Right atrium auricular region (tissue), 2 donors: Measurements from ENCODE around the gene F2RL1. TPM values are rescaled to one million over a fixed set of nuclear protein-coding genes. Genes with fewer than 3 reads are reported as not detected.
"Not testable (repeated sequence)": the region's sequence is repeated elsewhere in the genome, so short reads cannot be mapped to it uniquely, and the experiment has no call there.

ENCODE experiments used
- DNase-seq: peaks from one replicate; pipeline ENCODE4 v3.0.0-alpha.2; 2019; ENCODE audit warnings: low spot score
- H3K27ac ChIP-seq, 2 donors: fragments of 200-600 bp; sonication (generic); 1 replicate in 1 of 2; 2 replicates in 1 of 2; pipeline ENCODE4 v1.5.1; 2016 to 2019
- H3K27me3 ChIP-seq, 2 donors: fragments of 200-600 bp; sonication (generic); one replicate each; pipeline versions ENCODE4 v1.5.1 to v1.6.0; 2017 to 2019
- H3K36me3 ChIP-seq: fragments of 200-600 bp; sonication (generic); one replicate; pipeline ENCODE4 v1.5.1; 2016
- H3K4me1 ChIP-seq, 2 donors: fragments of 200-600 bp; sonication (generic); one replicate each; pipeline versions ENCODE4 v1.5.1 to v1.6.0; 2017 to 2019
- H3K4me3 ChIP-seq, 2 donors: fragments of 200-600 bp; sonication (generic); 1 replicate in 1 of 2; 2 replicates in 1 of 2; pipeline ENCODE4 v1.5.1; 2017 to 2019; ENCODE audit warnings: mild to moderate bottlenecking in 1 of 2, moderate library complexity in 1 of 2
- H3K9me3 ChIP-seq, 2 donors: fragments of 200-600 bp; sonication (generic); one replicate each; pipeline ENCODE4 v1.5.1; 2019
- total RNA-seq, 2 donors: library from RNA; depleted of rRNA; stranded (reverse); fragments of >200 nt; gene quantifications; one replicate each; pipeline ENCODE4 v1.1.0, GENCODE V29; 2016
- TF ChIP-seq, protein P1 (sequence below), 2 donors: fragments of 200-600 bp; sonication (generic); IDR thresholded peaks; one replicate each; pipeline ENCODE4 v1.5.1; 2019; ENCODE audit warnings: antibody characterized with exemption in 2 of 2

F2RL1 gene
- total RNA-seq, 2 donors from 2014 or later, result 3.1 to 10.6 TPM

DNA sequence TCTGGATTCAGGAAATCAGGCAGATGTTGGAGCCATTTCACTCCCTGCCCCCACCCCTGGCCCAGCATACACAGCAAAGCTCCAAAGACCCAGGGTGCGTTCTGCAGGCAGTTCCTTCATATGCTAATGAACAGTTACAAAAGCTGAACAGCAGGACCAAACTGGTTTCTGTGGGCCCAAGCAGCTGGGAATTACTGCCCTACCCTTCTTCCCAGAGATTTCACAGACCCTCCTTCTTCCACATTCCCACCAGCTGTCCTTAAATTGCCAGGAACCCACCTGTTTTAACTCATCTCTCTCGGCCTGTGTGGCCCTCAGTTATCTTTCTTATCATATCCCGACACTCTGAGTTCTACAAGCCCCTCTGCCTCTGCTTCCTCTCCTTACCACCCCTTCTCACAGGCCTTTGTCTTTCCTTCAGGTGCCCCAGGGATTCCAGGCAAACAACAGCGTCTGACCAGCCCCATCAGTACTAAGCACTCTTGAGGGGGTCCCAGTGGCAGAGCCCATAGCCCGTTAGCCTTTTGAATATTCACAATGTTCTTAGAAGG is 10.6 kb upstream of the F2RL1 start:
- no peaks in the 10 kb centered on the region for H3K9me3 ChIP-seq
- no peaks in the 10 kb centered on the region for H3K36me3 ChIP-seq
- TF ChIP-seq, protein P1, sequence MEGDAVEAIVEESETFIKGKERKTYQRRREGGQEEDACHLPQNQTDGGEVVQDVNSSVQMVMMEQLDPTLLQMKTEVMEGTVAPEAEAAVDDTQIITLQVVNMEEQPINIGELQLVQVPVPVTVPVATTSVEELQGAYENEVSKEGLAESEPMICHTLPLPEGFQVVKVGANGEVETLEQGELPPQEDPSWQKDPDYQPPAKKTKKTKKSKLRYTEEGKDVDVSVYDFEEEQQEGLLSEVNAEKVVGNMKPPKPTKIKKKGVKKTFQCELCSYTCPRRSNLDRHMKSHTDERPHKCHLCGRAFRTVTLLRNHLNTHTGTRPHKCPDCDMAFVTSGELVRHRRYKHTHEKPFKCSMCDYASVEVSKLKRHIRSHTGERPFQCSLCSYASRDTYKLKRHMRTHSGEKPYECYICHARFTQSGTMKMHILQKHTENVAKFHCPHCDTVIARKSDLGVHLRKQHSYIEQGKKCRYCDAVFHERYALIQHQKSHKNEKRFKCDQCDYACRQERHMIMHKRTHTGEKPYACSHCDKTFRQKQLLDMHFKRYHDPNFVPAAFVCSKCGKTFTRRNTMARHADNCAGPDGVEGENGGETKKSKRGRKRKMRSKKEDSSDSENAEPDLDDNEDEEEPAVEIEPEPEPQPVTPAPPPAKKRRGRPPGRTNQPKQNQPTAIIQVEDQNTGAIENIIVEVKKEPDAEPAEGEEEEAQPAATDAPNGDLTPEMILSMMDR (IDR thresholded peaks at IDR 0.05), result no peak
- H3K27me3 ChIP-seq, result no peaks in the 10 kb centered on the region
- H3K4me1 ChIP-seq, result no peaks in the 10 kb centered on the region
- no peak overlapping the region for H3K4me3 ChIP-seq
- DNase-seq, result no peak
- peak overlapping the region in 1 of 2 donors; percentile 29 for H3K27ac ChIP-seq

DNA sequence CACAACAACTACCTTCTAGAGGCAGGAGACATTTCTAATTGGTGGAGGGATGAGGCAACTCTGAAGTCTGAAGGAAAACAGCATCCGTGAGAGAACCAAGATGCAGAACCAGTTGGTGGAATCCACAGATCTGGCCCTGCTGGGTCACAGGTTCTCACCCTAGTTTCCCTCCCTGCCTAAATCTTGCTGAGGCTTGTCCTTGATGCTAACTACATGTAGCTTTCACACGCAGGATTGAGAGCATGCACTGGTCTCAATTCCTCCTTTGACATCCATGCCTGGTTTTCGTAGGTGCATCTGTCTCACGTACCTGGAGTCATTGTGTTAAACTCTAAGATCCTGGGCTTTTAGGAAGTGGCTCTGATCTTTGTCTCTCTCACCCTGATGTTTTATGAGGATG is 9.7 kb upstream of the F2RL1 start:
- H3K27me3 ChIP-seq, result no peaks in the 10 kb centered on the region
- H3K36me3 ChIP-seq, result no peaks in the 10 kb centered on the region
- TF ChIP-seq, protein P1 (IDR thresholded peaks at IDR 0.05), result no peak
- no peak overlapping the region for H3K4me3 ChIP-seq
- no peak overlapping the region for H3K27ac ChIP-seq
- H3K9me3 ChIP-seq, result no peaks in the 10 kb centered on the region
- DNase-seq, result no peak
- no peaks in the 10 kb centered on the region for H3K4me1 ChIP-seq

DNA sequence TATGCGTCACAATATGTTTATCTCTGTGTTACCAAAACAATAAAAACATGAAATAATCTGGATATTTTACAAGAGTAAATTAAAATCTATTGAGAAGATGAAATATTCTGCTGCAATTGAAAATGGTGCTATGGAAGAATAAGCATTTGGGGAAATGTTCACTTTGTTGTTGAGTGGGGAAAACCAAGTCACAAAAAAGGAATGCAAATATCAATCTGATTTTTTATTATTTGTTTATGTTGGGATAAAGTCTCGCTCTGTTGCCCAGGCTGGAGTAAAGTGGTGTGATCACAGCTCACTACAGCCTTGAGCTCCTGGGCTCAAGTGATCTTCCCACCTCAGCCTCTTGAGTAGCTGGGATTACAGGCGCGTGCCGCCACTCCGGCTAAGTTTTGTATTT is 8.6 kb upstream of the F2RL1 start:
- no peaks in the 10 kb centered on the region for H3K27me3 ChIP-seq
- no peaks in the 10 kb centered on the region for H3K36me3 ChIP-seq
- H3K4me3 ChIP-seq, result no peak overlapping the region
- no peak overlapping the region for H3K27ac ChIP-seq
- TF ChIP-seq, protein P1 (IDR thresholded peaks at IDR 0.05), result no peak
- H3K4me1 ChIP-seq, result no peaks in the 10 kb centered on the region
- H3K9me3 ChIP-seq, result no peaks in the 10 kb centered on the region
- no peak for DNase-seq

DNA sequence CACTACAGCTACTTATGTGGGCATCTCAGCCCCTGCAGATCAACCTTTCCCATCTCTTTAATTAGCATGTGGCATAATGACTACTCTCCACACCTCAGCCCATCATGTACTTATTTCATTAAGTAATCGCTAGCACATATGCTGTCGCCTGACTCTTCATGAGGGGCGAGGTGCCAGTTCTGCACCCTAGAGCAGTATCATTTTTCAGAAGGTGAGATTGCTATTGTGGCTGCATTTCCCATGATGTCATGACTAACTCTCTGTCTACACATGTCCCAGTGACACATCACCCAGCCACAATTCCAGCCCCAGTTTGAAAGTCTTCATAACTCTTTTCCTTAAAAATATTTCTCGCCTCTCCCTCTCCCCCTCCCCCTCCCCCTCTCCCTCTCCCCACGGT is 7.6 kb upstream of the F2RL1 start:
- H3K4me3 ChIP-seq, result no peak overlapping the region
- TF ChIP-seq, protein P1 (IDR thresholded peaks at IDR 0.05), result no peak
- H3K4me1 ChIP-seq, result no peaks in the 10 kb centered on the region
- DNase-seq, result no peak
- no peaks in the 10 kb centered on the region for H3K36me3 ChIP-seq
- H3K27ac ChIP-seq, result no peak overlapping the region
- no peaks in the 10 kb centered on the region for H3K9me3 ChIP-seq
- H3K27me3 ChIP-seq, result no peaks in the 10 kb centered on the region

DNA sequence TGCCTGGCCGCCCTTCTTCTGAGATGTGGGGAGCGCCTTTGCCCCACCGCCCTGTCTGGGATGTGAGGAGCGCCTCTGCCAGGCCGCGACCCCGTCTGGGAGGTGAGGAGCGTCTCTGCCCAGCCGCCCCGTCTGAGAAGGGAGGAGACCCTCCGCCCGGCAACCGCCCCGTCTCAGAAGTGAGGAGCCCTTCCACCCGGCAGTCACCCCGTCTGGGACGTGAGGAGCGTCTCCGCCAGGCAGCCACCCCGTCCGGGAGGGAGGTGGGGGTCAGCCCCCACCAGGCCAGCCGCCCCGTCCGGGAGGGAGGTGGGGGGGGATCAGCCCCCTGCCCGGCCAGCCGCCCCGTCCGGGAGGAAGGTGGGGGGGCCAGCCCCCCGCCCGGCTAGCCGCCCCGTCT is 6.6 kb upstream of the F2RL1 start:
- H3K4me3 ChIP-seq, DNase-seq, H3K36me3 ChIP-seq, H3K27me3 ChIP-seq, H3K27ac ChIP-seq, H3K9me3 ChIP-seq, H3K4me1 ChIP-seq: not testable (repeated sequence)

DNA sequence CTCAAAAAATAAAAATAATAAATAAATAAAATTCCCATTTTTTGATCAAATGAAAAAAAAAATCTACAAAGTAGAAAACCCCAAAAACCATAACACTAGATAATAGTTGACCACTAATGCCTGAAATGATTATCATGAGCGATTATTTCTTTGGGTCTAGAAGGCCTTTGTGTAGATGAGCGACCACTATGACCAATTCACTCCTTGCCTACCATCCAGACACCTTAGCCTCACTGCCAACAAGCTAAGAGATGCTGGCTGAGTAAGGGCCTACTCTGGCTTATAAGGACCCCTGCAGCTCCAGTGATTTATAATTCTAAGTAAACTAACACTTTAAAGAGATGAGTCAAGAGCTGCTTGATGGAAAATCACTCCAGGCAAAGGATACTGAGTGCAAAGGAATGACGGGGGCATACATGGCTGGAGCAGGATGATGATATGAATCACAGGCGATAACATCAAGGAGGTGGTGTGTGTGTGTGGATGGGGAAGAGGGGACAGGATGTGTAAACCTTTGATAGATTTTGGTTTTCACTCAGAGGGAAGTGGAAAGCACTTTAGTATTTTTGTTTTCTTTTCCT is 4.8 kb upstream of the F2RL1 start:
- Histone ChIP-seq H3K4me3 (no peak overlapping the region), H3K27me3 (peaks cover 6 to 7% of the 10 kb centered on the region in 2 donors), H3K27ac (no peak overlapping the region), H3K36me3 (no peaks in the 10 kb centered on the region), H3K9me3 (no peaks in the 10 kb centered on the region), H3K4me1 (peaks cover 0 to 8% of the 10 kb centered on the region in 2 donors)
- TF ChIP-seq, protein P1 (IDR thresholded peaks at IDR 0.05), result no peak
- DNase-seq, result no peak
